Bronchial epithelial cell (primary cell): ENCODE measurements around the gene MFNG. TPM values are rescaled to one million over a fixed set of nuclear protein-coding genes. Genes with fewer than 3 reads are reported as not detected.
A peak's percentile ranks its signal among the peaks of the same experiment; 100 is the strongest.

ENCODE experiments used
- DNase-seq: peaks from one replicate; pipeline ENCODE4 v3.0.0-alpha.2; 2010; ENCODE audit warnings: low read depth
- FAIRE-seq: peaks from 2 replicates; lab custom pipeline; 2011; peaks lifted over from hg19 to GRCh38; lab: Jason Lieb, UNC
- H3K27me3 ChIP-seq: 2 replicates; pipeline ENCODE4 v1.5.1; 2011; ENCODE audit warnings: low read length; ENCODE audit not compliant: control insufficient read depth, insufficient read depth
- H3K36me3 ChIP-seq: 2 replicates; pipeline ENCODE4 v1.5.1; 2011; ENCODE audit warnings: low read length; ENCODE audit not compliant: control insufficient read depth, insufficient read depth
- H3K4me3 ChIP-seq: 2 replicates; pipeline ENCODE4 v1.5.1; 2011; ENCODE audit warnings: mild to moderate bottlenecking, low read depth, low read length, control low read depth
- total RNA-seq: library from RNA; depleted of rRNA; stranded (reverse); fragments of >200 nt; gene quantifications from 2 replicates; pipeline ENCODE4 v1.2.1, GENCODE V29; 2014
- TF ChIP-seq, protein P1 (sequence below): IDR thresholded peaks from 2 replicates; pipeline ENCODE4 v1.5.1; 2011; ENCODE audit warnings: mild to moderate bottlenecking, moderate library complexity, low read length, control low read depth, inconsistent platforms; ENCODE audit not compliant: insufficient read depth, severe bottlenecking

Gene MFNG
- total RNA-seq, 1 donor from 2014 or later = 0.26 TPM

DNA sequence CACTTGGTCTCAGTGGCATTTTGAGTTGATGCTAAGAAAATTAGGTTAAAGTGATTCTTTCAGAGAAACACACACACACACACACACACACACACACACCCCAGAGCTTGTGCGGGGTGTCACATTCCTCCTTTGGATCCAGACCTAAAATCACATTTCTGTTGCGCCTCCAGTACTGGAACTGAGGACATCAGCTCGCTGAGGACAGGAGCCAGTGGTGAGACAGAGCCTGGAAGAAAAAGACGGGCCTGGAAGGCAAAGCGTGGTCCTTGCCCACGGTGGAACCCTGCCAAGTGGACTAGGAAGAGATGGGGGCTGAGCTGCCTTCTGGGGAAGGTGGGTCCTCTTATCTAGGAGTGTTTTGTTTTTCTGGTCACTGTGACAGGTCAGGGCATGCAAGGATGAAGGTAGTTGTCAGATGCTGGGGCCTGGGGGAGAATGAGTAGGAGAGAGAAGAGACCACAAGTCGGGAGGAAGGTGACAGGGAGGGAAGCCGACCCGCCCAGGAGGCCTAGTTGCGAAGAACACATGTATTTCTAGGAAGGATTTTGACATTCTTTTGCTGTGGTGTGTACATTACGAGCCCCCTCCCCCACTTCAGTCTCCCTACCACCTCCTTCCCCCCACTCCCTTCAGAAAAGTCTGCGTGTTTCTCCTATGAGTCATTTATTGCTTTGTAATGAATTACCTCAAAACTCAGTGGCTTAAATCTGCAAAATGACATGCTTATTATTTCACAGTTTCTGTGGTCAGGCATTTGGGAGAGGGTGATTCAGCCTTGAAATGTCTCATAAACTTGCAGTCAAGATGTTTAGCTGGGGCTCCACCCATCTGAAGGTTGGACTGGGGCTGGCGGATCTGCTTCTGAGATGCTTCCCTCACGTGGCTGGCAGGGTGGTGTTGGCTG lies 54.1 kb downstream of the MFNG start:
- TF ChIP-seq, protein P1, sequence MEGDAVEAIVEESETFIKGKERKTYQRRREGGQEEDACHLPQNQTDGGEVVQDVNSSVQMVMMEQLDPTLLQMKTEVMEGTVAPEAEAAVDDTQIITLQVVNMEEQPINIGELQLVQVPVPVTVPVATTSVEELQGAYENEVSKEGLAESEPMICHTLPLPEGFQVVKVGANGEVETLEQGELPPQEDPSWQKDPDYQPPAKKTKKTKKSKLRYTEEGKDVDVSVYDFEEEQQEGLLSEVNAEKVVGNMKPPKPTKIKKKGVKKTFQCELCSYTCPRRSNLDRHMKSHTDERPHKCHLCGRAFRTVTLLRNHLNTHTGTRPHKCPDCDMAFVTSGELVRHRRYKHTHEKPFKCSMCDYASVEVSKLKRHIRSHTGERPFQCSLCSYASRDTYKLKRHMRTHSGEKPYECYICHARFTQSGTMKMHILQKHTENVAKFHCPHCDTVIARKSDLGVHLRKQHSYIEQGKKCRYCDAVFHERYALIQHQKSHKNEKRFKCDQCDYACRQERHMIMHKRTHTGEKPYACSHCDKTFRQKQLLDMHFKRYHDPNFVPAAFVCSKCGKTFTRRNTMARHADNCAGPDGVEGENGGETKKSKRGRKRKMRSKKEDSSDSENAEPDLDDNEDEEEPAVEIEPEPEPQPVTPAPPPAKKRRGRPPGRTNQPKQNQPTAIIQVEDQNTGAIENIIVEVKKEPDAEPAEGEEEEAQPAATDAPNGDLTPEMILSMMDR = no peak
- Histone ChIP-seq H3K36me3 (no peaks in the 10 kb centered on the region), H3K4me3 (no peak overlapping the region), H3K27me3 (peaks cover 3% of the 10 kb centered on the region)
- DNase-seq (peak; percentile 98), FAIRE-seq (peak; percentile 62)

DNA sequence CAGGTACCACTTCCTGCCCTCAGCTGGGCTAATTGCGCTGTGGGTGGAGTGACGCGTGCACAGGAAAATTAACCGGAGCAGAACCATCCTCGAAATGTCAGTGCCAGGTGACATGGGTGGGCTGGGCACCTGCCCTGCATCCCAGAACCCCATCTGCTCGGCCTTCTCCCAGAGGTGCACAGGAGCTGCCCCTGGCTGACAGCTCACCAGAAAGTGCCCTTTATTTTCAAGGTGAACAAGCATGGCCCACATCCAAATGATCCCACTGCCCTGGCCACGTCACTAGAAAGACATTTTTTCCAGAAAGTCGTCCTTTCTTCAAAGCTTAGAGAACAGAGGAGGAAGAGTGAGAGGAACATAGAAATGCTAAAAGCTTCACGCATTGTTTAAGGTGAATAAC lies 54.8 kb downstream of the MFNG start:
- peaks cover 3% of the 10 kb centered on the region for H3K27me3 ChIP-seq
- FAIRE-seq (no peak), DNase-seq (no peak)
- TF ChIP-seq, protein P1 = no peak
- no peak overlapping the region for H3K4me3 ChIP-seq
- no peaks in the 10 kb centered on the region for H3K36me3 ChIP-seq

DNA sequence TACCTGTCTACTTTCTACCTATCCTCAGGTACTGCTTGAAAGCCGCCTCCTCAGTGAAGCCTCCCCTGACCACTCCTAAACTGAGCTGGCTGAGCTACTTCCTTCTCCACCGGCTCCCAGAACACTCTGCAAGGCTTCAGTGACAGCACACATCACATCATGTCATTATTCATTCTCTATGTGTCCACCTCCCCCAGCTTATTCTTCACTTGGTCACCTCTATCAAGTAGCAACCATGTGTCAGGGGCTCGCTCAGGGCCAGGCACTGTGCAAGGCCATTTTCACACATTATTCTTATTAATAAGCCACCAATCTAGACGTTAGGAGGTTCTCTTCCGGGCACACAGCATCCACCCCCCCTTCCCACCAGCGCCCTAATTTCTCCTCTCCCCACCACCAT lies 55.2 kb downstream of the MFNG start:
- peaks cover 3% of the 10 kb centered on the region for H3K27me3 ChIP-seq
- DNase-seq (no peak), FAIRE-seq (no peak)
- no peaks in the 10 kb centered on the region for H3K36me3 ChIP-seq
- no peak overlapping the region for H3K4me3 ChIP-seq
- TF ChIP-seq, protein P1 = no peak

DNA sequence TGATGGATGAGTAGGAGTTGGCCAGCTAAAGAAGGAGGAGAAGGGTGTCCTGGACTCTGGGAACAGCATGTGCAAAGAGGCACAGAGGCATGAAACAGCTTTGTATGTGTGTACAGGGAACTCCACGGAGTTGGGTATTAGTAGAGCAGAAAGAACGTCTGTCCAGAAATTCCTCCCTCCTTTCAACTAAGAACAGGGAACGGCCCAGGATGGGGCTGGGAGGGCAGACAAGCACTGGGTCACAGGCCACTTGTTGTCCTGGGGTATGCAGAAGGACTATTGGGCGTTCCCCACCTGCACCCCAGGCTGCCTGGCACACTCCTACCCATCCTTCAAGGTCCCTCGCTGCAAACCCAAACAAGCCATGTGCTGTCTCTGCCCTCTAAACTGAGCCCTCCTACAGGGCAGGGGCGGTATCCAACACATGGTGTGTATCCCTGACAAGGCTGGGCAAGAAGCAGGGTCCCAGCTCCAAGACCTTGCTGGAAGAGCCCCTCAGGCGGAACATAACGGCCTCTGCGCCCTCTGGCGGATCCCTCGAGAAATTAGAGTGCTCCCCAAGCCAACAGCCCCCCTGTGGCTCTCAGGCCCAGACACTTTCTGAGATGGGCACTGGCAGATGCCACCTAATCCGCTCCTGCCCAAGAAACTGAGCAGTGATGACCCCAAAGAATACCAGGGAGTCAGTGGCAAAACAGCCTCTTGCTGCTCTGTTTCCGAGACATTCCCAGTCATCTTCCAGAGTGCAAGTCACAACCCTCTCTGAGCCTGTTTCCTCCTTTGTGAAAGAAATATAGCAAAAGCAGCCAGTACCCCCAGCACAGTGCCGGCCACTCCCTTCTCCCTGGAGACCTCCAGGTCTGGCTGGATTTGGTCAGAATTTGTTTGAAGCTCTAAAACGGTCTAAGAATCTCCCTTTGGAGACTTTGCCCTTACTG lies 57.3 kb downstream of the MFNG start:
- Histone ChIP-seq H3K36me3 (no peaks in the 10 kb centered on the region), H3K4me3 (no peak overlapping the region), H3K27me3 (peaks cover 3% of the 10 kb centered on the region)
- TF ChIP-seq, protein P1 = peak; percentile 72
- no peak for DNase-seq
- peak; percentile 36 for FAIRE-seq

DNA sequence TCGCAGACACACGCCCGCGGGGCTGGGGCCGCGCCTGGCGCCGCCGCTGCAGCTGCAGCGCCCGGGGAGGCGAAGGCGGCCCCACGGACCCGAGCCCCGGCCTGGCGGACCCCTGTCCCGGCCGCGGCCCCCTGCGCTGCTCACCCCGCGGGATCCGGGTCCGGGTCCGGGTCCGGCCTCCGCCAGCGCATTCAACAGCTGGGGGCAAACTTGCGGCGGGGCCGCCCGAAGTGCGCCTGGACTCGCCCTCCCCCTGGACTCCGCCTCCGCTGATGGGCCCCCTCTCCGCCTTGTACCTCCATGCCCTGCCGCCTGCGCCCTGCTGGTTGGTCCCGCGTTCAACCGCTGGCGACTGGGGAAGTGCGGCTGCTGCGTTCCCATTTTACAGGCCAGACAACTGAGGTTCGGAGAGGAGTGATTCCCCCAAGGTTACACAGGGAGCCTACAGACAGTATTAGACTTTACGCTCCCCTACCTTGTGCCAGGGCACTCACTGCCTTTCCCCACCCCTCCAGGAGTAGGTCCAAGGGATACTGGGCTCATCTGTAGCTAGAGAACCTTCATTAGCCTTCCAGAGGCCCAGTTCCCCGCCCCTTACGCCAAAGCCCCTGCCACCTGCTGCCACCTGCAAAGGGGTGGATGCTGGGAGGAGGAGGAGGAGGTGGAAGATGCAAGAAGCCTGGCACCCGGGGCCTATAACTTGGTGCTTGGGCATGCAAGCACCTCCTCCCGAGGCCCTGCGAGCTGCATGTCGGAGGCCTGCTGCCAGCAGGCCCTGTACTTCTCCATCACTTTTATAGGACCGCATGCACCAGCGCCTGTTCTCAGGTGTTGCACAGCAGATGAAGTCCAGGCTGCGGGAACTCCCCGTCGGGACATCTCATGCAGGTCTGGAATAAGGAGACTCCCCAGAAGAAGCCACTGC lies 58.2 kb downstream of the MFNG start:
- DNase-seq (no peak), FAIRE-seq (no peak)
- TF ChIP-seq, protein P1 = no peak

More for the DNA sequence above, 58.2 kb downstream of the MFNG start:
- Histone ChIP-seq H3K4me3 (peak overlapping the region; percentile 55), H3K27me3 (peaks cover 3% of the 10 kb centered on the region), H3K36me3 (no peaks in the 10 kb centered on the region)
